ENCODE data around the gene TBX2. TPM values are rescaled to one million over a fixed set of nuclear protein-coding genes. Genes with fewer than 3 reads are reported as not detected.
"Not testable (repeated sequence)": the region's sequence is repeated elsewhere in the genome, so short reads cannot be mapped to it uniquely, and the experiment has no call there.

The TBX2 gene
- total RNA-seq, 2 experiments from 2014 or later: not detected

DNA sequence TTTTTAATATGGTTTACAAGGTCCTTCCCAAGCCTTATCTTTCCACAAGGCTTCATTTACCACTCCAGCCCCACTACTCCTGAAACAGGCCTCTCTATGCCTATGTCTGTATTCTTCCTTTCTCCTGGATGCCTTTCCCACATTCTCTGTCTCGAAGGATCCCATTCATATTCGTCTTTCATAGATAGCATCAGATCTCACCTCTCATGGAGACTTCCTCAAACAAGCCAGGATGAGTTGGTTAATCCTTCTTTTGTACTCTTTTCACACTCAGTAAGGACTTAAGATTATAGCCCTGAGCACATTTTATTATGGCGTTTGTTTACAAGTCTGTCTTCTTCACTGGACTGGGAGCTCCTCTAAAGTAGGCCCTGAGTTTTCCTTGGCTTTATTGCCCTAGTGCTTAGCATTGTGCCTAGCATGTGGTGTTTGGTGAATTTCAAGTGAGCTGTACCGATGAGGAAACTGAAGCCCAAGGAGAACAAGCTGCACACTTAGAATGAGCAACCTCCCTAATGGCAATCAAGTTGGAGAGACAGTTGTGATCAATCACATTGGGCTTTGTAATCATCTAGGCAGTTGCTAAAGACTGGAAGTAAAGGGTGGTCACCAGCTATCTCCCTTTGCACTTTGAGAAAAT, 42.6 kb downstream of the TBX2 start:
- ATAC-seq (ENCODE audit: low read depth) (no peak), DNase-seq (no peak)
- Mint-ChIP-seq H3K9me3 (peaks cover under 1% of the 10 kb centered on the region), H3K36me3 (peaks cover 1% of the 10 kb centered on the region), H3K27me3 (peaks cover 43% of the 10 kb centered on the region), H3K4me1 (peaks cover 6% of the 10 kb centered on the region), H3K27ac (no peak overlapping the region), H3K4me3 (no peak overlapping the region)
- POLR2A ChIA-PET: no interaction called here

DNA sequence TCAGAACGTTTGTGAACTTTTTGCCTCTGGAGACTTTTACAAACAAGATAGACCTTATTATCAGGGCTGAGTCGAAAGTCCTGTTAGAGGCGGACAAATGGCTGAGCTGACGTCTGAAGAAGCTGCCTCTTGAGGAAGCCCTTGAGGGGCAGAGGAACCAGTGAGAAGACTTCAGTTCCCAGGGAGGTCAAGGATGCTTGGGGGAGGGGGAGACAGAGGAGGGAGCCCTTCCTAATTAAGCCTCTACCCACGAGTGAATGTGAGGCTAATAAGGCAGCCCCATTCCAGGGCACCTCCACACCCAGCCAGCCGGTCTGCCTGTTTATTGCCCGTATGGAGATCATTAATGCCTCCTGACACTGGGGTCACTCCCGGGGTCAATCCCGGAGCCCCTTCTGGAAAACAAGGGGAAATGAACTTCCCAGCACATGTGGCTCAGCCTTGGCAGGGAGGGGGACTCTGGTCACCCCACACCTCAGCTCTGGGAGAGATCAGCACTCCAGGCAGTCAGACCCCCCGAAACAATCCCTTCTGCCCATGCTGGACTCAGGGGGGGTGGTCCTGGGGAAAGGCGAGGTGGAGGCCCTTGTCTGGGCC, 43.3 kb downstream of the TBX2 start:
- POLR2A ChIA-PET: no interaction called here
- H3K9me3 Mint-ChIP-seq: no peaks in the 10 kb centered on the region
- no peak for DNase-seq

DNA sequence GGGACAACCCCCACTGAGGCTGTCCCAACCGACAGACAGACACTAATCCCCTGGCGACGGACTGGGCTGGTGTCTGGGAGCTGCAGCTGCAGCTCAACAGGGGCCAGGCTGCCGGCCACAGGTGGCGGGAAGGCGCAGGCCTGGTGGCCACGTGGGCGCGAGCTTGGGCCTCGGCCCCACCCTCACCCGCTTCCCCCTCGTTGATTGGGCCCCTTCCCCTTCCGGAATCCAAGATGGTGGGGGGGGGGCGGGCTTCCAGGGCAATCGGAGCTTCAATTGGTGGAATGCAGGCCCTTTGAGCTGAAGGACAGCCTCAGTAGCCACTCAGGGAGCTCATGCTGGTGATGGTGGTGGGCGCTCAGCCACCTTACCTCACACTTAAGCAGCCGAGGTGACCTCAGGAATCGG, 43.8 kb downstream of the TBX2 start:
- ATAC-seq (ENCODE audit: low read depth) (no peak), DNase-seq (no peak)
- H3K4me3 Mint-ChIP-seq: no peak overlapping the region
- H3K9me3 Mint-ChIP-seq: no peaks in the 10 kb centered on the region
- H3K27ac Mint-ChIP-seq: no peak overlapping the region
- H3K27me3 Mint-ChIP-seq: peaks cover 51% of the 10 kb centered on the region
- peaks cover 1% of the 10 kb centered on the region for H3K36me3 Mint-ChIP-seq
- POLR2A ChIA-PET: no interaction called here
- H3K4me1 Mint-ChIP-seq: peaks cover 6% of the 10 kb centered on the region

More for the DNA sequence above, 43.3 kb downstream of the TBX2 start:
- H3K27me3 Mint-ChIP-seq: peaks cover 47% of the 10 kb centered on the region
- no peak overlapping the region for H3K4me3 Mint-ChIP-seq
- H3K27ac Mint-ChIP-seq: no peak overlapping the region
- peaks cover 6% of the 10 kb centered on the region for H3K4me1 Mint-ChIP-seq
- peaks cover 1% of the 10 kb centered on the region for H3K36me3 Mint-ChIP-seq
- ATAC-seq (ENCODE audit: low read depth): no peak

DNA sequence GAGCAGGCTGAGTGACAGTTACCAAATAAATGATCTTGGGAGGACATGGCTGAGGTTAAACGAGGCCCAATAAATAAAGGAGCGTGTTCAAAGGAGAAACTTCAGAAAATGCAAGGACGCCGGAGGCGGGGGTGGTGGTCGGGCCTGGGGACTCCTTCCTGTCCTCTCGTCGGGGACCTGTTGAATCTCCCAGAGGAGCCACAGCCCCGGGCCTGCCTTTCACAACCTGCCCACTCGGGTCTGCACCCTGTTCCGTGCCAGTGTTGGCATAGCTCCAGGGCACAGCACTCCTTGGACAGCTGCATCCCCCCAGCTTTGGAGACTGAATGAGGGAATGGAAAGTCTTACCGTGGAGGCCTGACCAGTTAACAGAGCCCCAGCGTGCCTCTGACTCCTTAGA, 44.4 kb downstream of the TBX2 start:
- Mint-ChIP-seq H3K4me1 (peaks cover 6% of the 10 kb centered on the region), H3K36me3 (peaks cover 1% of the 10 kb centered on the region), H3K9me3 (no peaks in the 10 kb centered on the region), H3K27ac (no peak overlapping the region), H3K4me3 (no peak overlapping the region), H3K27me3 (peaks cover 52% of the 10 kb centered on the region)
- ATAC-seq (ENCODE audit: low read depth) (no peak), DNase-seq (no peak)
- POLR2A ChIA-PET: no interaction called here

DNA sequence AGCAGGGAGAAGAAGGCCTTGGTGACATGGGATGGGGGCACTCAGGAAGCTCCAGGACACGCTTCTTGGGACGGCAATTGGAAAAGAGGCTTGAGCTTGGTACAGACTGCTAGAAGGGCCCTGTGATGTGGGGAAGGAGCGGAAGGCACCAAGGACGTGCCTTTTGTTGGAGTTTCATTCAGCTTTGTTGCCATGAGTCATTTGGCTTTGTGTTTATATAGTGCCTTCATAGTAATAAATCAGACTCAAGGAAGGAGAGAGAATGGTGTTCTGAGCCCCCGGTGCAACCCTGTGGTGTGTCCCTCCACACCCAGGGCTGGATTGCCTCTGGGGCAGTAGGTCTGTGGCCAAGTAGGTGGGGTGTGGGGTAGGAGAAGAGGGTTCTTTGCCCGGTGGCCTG, 45.2 kb downstream of the TBX2 start:
- ATAC-seq (ENCODE audit: low read depth): no peak
- peaks cover 57% of the 10 kb centered on the region for H3K27me3 Mint-ChIP-seq
- peaks cover 6% of the 10 kb centered on the region for H3K4me1 Mint-ChIP-seq
- POLR2A ChIA-PET: no interaction called here
- H3K36me3 Mint-ChIP-seq: peaks cover 1% of the 10 kb centered on the region
- DNase-seq: no peak
- H3K4me3 Mint-ChIP-seq: no peak overlapping the region
- H3K27ac Mint-ChIP-seq: no peak overlapping the region
- H3K9me3 Mint-ChIP-seq: no peaks in the 10 kb centered on the region

DNA sequence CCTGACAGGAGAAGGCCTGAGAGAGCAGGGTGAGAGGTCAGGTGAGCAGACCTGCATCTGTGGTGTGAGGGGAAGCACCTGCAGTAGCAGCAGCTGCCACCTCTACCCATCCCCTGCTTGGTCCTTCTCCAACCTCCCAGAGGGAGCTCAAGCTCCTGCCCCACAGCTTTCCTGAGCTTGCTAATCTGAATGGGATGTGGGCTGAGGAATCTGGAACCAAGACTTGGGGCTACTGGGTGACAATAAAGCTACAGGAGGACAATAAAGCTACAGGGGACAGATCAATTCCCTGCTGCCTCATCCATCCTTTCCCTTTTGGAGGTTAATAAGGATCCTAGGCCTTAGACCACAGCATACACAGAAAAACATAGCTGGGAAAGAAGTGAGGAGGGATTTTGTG, 47.7 kb downstream of the TBX2 start:
- no peaks in the 10 kb centered on the region for H3K36me3 Mint-ChIP-seq
- H3K27me3 Mint-ChIP-seq: peaks cover 61% of the 10 kb centered on the region
- H3K4me1 Mint-ChIP-seq: no peaks in the 10 kb centered on the region
- H3K9me3 Mint-ChIP-seq: no peaks in the 10 kb centered on the region
- no peak for ATAC-seq (ENCODE audit: low read depth)
- POLR2A ChIA-PET: no interaction called here
- H3K27ac Mint-ChIP-seq: no peak overlapping the region
- no peak overlapping the region for H3K4me3 Mint-ChIP-seq
- no peak for DNase-seq

DNA sequence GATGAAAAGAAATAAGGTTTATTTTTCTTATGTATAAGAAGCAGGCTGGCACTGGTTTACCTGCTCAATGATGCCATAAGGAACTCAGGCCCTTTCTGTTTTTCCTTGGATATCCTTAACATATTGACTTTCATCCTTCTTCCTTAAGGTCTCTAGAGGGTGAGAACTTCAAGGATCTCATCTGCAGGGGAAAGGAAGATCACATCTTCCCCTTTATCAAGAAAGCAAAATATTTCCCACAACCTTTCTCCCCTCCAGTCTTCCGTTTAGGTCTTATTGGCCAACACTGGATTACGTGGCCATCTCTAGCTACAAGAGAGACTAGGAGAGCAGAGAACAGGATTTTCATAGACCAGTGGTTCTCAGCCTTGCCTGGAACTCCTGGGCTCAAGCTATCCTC, 48.4 kb downstream of the TBX2 start:
- H3K27me3 Mint-ChIP-seq: peaks cover 68% of the 10 kb centered on the region
- ATAC-seq (ENCODE audit: low read depth): no peak
- H3K27ac Mint-ChIP-seq: no peak overlapping the region
- no peak overlapping the region for H3K4me3 Mint-ChIP-seq
- no peak for DNase-seq
- H3K4me1 Mint-ChIP-seq: no peaks in the 10 kb centered on the region
- no peaks in the 10 kb centered on the region for H3K36me3 Mint-ChIP-seq
- no peaks in the 10 kb centered on the region for H3K9me3 Mint-ChIP-seq
- POLR2A ChIA-PET: no interaction called here

DNA sequence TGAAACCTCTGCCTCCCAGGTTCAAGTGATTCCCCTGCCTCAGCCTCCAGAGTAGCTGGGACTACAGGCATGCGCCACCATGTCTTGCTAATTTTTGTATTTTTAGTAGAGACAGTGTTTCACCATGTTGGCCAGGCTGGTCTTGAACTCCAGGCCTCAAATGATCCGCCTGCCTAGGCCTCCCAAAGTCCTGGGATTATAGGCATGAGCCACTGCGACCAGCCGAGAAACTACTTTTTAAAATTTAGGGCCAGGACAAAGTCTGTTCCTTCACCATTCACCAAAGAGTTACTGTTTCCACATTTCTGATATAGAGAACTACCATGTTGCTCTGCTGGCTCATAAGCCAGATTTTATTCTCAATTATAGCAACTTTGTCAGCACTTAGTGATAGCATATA, 49.5 kb downstream of the TBX2 start:
- H3K4me3 Mint-ChIP-seq; H3K27ac Mint-ChIP-seq; DNase-seq; H3K36me3 Mint-ChIP-seq; H3K9me3 Mint-ChIP-seq; POLR2A ChIA-PET; H3K4me1 Mint-ChIP-seq; ATAC-seq (ENCODE audit: low read depth): not testable (repeated sequence)
- peaks cover 78% of the 10 kb centered on the region for H3K27me3 Mint-ChIP-seq

DNA sequence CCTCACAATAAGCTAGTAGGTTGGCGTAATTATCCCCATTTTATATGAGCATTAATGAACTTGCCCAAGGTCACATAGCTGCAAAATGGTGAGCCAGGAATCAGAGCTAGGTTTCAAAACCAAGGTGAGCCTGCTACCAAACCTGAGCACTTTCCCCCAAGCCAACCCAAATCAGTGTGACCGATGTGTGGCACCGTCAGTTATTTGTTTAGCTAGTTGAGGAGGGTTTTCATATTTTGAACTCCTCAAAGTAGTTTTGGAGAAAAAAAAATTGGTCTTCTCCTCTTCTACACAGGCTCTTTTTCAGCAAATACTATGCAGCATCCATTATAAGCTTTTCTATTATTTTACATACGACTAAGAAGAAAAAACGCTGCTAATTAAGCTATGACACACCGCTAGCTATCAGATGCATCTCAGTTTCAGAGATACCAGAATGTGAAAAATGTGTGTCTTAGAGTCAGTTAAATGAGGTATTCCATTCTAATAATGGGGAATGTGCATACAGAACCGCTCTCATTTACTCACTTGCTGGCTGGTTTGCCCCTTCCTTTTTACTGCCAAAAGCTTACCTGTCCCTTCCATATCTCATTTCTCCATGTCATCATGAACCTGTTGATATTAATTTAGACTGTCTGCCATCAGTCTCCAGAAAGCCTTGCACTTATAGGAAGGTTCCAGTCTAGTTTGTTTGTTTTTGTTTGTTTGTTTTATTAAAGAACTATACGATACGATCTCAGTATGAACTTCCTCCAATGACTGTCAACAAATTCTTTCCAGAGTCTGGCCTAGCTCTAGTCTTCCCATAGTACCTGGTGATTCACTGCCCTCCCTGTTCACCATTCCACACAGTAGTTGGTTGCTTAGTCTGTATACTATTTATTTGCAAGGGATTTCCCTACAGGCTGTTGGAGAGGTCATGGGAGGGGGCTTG, 50.3 kb downstream of the TBX2 start:
- POLR2A ChIA-PET: interaction anchor here (0.9 kb wide), 1 partner anchor 706 kb away, joined by 3 read pairs; no protein-coding TSS in a partner anchor
- no peak for ATAC-seq (ENCODE audit: low read depth)
- Mint-ChIP-seq H3K27me3 (peaks cover 80% of the 10 kb centered on the region), H3K9me3 (no peaks in the 10 kb centered on the region), H3K36me3 (no peaks in the 10 kb centered on the region), H3K4me1 (peaks cover 7% of the 10 kb centered on the region), H3K4me3 (no peak overlapping the region), H3K27ac (no peak overlapping the region)
- DNase-seq: no peak

DNA sequence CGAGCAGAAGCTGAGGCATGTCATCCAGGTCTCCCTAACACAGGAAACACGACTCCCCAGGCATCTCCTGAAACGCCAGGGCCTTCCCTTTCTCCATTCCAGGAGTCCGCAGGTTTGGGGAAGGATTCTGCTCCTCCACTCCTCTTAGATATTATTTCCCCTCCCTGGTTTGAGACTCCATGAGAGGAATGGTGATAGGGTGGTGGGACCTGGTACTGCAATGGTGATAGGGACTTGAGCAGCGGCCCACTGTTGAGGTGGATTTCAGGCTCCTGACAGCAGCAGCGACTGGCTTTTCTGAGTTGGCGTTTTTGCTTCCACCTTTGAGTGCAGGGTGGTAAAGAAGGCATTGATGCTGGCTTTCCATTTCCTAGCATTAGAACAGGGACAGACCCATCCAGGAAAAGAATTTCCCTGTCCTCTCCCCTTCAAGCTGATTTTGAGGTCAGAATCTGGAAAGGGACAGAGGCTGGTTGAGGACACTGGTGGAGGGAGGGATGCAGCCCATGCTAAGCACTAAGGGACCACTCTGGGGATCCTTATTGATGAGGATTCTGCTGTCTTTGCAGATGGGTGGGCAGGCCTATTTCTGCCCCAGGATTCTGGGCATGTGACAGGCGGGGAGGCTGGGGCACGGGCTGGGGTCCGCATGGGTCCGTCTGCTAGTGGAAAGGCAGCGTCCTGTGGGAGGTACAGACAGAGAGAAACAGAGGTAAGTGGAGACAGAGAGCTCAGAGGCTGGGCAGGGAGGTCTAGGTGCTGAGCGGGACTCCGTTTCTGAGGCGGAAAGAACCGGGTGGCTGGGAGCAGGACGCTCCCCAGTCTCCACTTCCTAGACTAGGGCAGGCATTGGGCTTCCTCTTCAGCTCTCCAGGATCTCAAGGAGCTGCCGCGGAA, 51.2 kb downstream of the TBX2 start:
- POLR2A ChIA-PET: interaction anchor here (0.9 kb wide), 1 partner anchor 707 kb away, joined by 3 read pairs; no protein-coding TSS in a partner anchor
- Mint-ChIP-seq H3K27me3 (peaks cover 80% of the 10 kb centered on the region), H3K4me3 (peak overlapping the region; percentile 35), H3K27ac (no peak overlapping the region), H3K4me1 (peaks cover 7% of the 10 kb centered on the region), H3K36me3 (no peaks in the 10 kb centered on the region), H3K9me3 (no peaks in the 10 kb centered on the region)
- ATAC-seq (ENCODE audit: low read depth): no peak
- no peak for DNase-seq

DNA sequence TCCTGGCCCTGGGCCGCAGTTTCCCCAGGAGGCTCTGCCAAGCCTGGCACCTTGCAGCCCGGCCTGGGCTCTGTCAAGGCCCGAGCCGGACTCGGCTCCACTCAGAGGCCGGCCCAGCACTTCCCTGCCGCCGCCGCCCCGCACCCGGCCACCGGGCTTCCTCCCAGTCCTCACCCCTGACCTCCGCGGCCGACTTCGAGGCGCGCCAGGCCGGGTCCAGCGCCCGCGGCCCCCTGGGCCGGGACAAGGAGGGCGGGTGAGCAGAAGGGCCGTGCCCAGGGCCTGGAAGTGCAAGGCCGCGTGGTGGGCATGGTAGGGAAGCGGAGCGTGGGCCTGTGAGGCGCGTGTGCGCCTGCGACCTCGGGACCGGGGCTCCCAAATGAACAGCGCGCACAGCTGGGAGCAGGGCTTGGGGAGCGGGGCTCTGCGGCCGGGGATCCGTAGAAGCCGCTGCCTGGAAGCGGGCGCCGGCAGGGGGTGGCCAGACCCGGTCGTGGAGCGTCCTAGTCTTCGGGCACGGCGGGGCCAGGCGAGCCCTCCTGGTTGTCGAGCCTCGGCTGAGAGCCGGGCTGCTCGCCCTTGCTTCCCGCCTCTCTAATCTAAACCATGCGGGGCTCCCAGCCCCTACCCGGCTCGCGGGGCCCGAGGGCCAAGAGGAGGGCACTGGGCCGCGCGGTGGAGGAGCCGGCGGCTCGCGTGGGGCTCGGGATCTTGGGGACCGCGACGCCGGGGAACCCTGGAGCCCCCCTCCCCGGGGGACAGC, 52.1 kb downstream of the TBX2 start:
- Mint-ChIP-seq H3K36me3 (no peaks in the 10 kb centered on the region), H3K4me1 (peaks cover 7% of the 10 kb centered on the region), H3K27ac (no peak overlapping the region), H3K27me3 (peaks cover 77% of the 10 kb centered on the region), H3K9me3 (no peaks in the 10 kb centered on the region), H3K4me3 (no peak overlapping the region)
- DNase-seq (no peak), ATAC-seq (ENCODE audit: low read depth) (peak; percentile 14)
- POLR2A ChIA-PET: no interaction called here

Data from activated naive CD8-positive, alpha-beta T cell treated with anti-CD3 and anti-CD28 coated beads, Interleukin-2, amount 10 ng/mL, durations not matched to agents 7 days and 5 days (primary cell).